OCI-LY1 (cell line): ENCODE measurements around the gene FBXL17.

Source experiments
- H2AFZ ChIP-seq: fragments of 200-600 bp; sonication (generic), shearing (Covaris generic); 2 replicates; pipeline ENCODE4 v1.6.0; 2014; ENCODE audit warnings: antibody characterized with exemption, mild to moderate bottlenecking, low read length
- H3F3A ChIP-seq: fragments of 200-600 bp; sonication (generic), shearing (Covaris generic); 2 replicates; pipeline ENCODE4 v1.6.0; 2014; ENCODE audit warnings: mild to moderate bottlenecking, antibody characterized with exemption, low read length, moderate library complexity; ENCODE audit not compliant: insufficient read depth
- H3K27ac ChIP-seq: fragments of 200-600 bp; sonication (generic); 2 replicates; pipeline ENCODE4 v1.5.1; 2014; ENCODE audit warnings: low read length, mixed run types, mild to moderate bottlenecking, low read depth; ENCODE audit not compliant: poor library complexity, severe bottlenecking
- H3K27me3 ChIP-seq: fragments of 200-600 bp; sonication (generic); 2 replicates; pipeline ENCODE4 v1.6.0; 2014; ENCODE audit warnings: antibody characterized with exemption, mild to moderate bottlenecking, low read length, moderate library complexity; ENCODE audit not compliant: insufficient read depth
- H3K36me3 ChIP-seq: fragments of 200-600 bp; sonication (generic); 2 replicates; pipeline ENCODE4 v1.6.1; 2014; ENCODE audit warnings: mild to moderate bottlenecking, antibody characterized with exemption, low read length, moderate library complexity, mixed read lengths; ENCODE audit not compliant: insufficient read depth
- H3K4me1 ChIP-seq: fragments of 200-600 bp; sonication (generic); 2 replicates; pipeline ENCODE4 v1.5.1; 2014; ENCODE audit warnings: mild to moderate bottlenecking, low read length, moderate library complexity; ENCODE audit not compliant: insufficient read depth, severe bottlenecking
- H3K4me2 ChIP-seq: fragments of 200-600 bp; sonication (generic), shearing (Covaris generic); 2 replicates; pipeline ENCODE4 v1.6.1; 2014; ENCODE audit warnings: low read length
- H3K4me3 ChIP-seq: fragments of 200-600 bp; sonication (generic); 2 replicates; pipeline ENCODE4 v1.5.1; 2014; ENCODE audit warnings: low read length, low read depth, mild to moderate bottlenecking, mixed read lengths; ENCODE audit not compliant: poor library complexity, severe bottlenecking
- H3K79me2 ChIP-seq: fragments of 200-600 bp; shearing (Covaris generic); 2 replicates; pipeline ENCODE4 v1.6.1; 2016; ENCODE audit warnings: mixed run types, low read length, mixed read lengths; ENCODE audit not compliant: insufficient read depth
- H3K9ac ChIP-seq: fragments of 200-600 bp; sonication (generic), shearing (Covaris generic); 2 replicates; pipeline ENCODE4 v1.6.1; 2014; ENCODE audit warnings: mild to moderate bottlenecking, low read length, mixed read lengths
- H3K9me2 ChIP-seq: fragments of 200-600 bp; sonication (generic), shearing (Covaris generic); 2 replicates; pipeline ENCODE4 v1.6.1; 2014; ENCODE audit warnings: low read depth, mild to moderate bottlenecking, low read length, mixed read lengths
- H3K9me3 ChIP-seq: fragments of 200-600 bp; shearing (Covaris generic); 2 replicates; pipeline ENCODE4 v1.6.1; 2014; ENCODE audit warnings: low read length, mixed read lengths
- H4K20me1 ChIP-seq: fragments of 200-600 bp; sonication (generic), shearing (Covaris generic); 2 replicates; pipeline ENCODE4 v1.6.0; 2016; ENCODE audit warnings: mild to moderate bottlenecking, low read length; ENCODE audit not compliant: insufficient read depth
- CTCF ChIP-seq: fragments of 200-600 bp; sonication (generic), shearing (Covaris generic); IDR thresholded peaks from 2 replicates; pipeline ENCODE4 v1.5.1; 2017; ENCODE audit warnings: mild to moderate bottlenecking, antibody characterized with exemption, low read length, moderate library complexity, mixed read lengths
- EZH2 ChIP-seq: fragments of 200-600 bp; sonication (generic), shearing (Covaris generic); IDR thresholded peaks from 2 replicates; pipeline ENCODE4 v1.8.0; 2017; ENCODE audit warnings: borderline replicate concordance, mixed run types, mild to moderate bottlenecking, antibody characterized with exemption, low read length, moderate library complexity, mixed read lengths

FBXL17 gene

GRCh38 chr5:108271127-108271526 lies 110.8 kb downstream of the FBXL17 start:
- no peaks in the 10 kb centered on the region for H3K27me3 ChIP-seq
- H3K27ac ChIP-seq, result no peak overlapping the region
- no peaks in the 10 kb centered on the region for H3K9me3 ChIP-seq
- no peaks in the 10 kb centered on the region for H3K9me2 ChIP-seq
- TF ChIP-seq CTCF (no peak), EZH2 (no peak)
- no peaks in the 10 kb centered on the region for H3F3A ChIP-seq
- H3K4me1 ChIP-seq, result no peaks in the 10 kb centered on the region
- H3K4me2 ChIP-seq, result no peak overlapping the region
- no peak overlapping the region for H2AFZ ChIP-seq
- no peaks in the 10 kb centered on the region for H4K20me1 ChIP-seq
- no peak overlapping the region for H3K9ac ChIP-seq
- no peaks in the 10 kb centered on the region for H3K79me2 ChIP-seq
- H3K4me3 ChIP-seq, result no peak overlapping the region
- no peaks in the 10 kb centered on the region for H3K36me3 ChIP-seq

- H3F3A ChIP-seq, result no peaks in the 10 kb centered on the region; the same call in 1 of the 2 replicates
- no peaks in the 10 kb centered on the region for H3K36me3 ChIP-seq
- no peak overlapping the region for H2AFZ ChIP-seq
- H3K27ac ChIP-seq, result no peak overlapping the region
- no peaks in the 10 kb centered on the region for H3K27me3 ChIP-seq
- no peaks in the 10 kb centered on the region for H3K9me3 ChIP-seq
- no peaks in the 10 kb centered on the region for H3K9me2 ChIP-seq
- H3K79me2 ChIP-seq, result no peaks in the 10 kb centered on the region
- no peaks in the 10 kb centered on the region for H4K20me1 ChIP-seq
- no peak for TF ChIP-seq CTCF
- no peak for TF ChIP-seq EZH2
- no peak overlapping the region for H3K9ac ChIP-seq
- H3K4me2 ChIP-seq, result no peak overlapping the region
- H3K4me3 ChIP-seq, result no peak overlapping the region
- no peaks in the 10 kb centered on the region for H3K4me1 ChIP-seq
These were observed 115.7 kb downstream of the FBXL17 start for GRCh38 chr5:108266242-108266641.

- Histone ChIP-seq H3K9me3 (no peaks in the 10 kb centered on the region), H3K4me3 (no peak overlapping the region), H3K4me1 (peaks cover 3% of the 10 kb centered on the region), H4K20me1 (no peaks in the 10 kb centered on the region), H2AFZ (no peak overlapping the region), H3F3A (no peaks in the 10 kb centered on the region; the same call in 1 of the 2 replicates), H3K9ac (no peak overlapping the region), H3K4me2 (no peak overlapping the region), H3K79me2 (no peaks in the 10 kb centered on the region), H3K36me3 (no peaks in the 10 kb centered on the region), H3K9me2 (no peaks in the 10 kb centered on the region), H3K27me3 (no peaks in the 10 kb centered on the region), H3K27ac (no peak overlapping the region)
- TF ChIP-seq EZH2 (no peak), CTCF (no peak)
These were observed 117.4 kb downstream of the FBXL17 start for GRCh38 chr5:108264533-108264932.
